SHP77 (cell line): ENCODE results near the gene ZNF722.
"Not testable (repeated sequence)": the region's sequence is repeated elsewhere in the genome, so short reads cannot be mapped to it uniquely, and the experiment has no call there.

Experiments used
- DNase-seq, 2 experiments: peaks; one replicate each; lab custom pipeline; 2025; lab: John Stamatoyannopoulos, UW

ZNF722 gene

DNA sequence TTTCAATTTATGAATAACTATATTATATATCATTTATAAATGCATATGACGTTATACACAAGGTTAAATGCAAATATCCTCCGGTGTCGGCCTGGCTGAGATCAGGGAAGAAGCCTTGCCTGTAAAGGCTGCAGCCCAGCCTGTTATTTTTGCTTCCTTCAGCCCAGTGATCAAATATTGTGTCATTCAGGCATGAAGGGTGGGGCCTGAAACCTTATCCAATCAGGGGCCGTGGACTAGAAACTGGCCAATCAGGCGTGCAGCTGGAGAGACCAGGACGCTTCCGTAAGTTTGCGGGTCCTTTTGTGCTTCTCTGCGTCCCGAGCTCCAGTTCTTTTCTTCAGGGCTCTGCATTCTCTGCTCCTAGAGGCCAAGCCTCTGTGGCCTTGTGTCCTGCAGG, at the start of gene ZNF722:
Gene ZNF722 (plus strand): TSS at position 301 of the 400 bp plus-strand sequence. CDS start 113 bp downstream, outside the sequence.
- peak; percentile 51 to 69 for DNase-seq

DNA sequence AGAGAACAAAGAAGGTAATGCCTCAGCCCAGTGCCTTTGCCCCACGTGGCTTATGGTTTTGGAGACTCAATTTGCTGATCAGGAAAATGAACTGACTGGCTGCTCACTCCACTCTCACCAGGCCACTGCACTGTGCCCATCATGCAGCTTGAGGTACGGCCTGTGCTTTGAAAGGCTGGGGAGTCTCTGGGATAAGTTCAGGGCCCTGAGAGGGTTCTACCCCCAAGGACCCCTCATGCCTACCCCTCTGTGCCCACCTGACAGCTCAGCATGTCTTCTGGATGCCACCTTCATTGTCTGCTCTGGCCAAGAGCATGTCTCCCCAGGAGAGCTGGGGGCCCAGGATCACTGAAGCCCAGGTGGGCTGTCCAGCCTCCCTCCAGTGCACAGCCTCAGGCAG, 45.5 kb upstream of the ZNF722 start:
- DNase-seq: no peak

DNA sequence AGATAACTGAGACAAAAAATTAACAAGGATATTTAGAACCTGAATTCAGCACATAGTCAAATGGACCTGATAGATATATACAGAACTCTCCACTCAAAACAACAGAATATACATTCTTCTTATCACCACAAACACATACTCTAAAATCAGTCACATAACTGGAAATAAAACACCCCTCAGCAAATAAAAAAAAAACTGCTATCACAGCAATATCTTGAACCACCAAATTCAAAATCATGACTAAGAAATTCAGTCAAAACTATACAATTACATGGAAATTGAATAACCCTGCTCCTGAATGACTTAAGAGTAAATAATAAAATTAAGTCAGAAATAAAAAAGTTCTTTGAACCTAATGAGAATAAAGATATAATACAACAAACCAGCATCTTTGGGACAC, 30.0 kb upstream of the ZNF722 start:
- DNase-seq: no peak

DNA sequence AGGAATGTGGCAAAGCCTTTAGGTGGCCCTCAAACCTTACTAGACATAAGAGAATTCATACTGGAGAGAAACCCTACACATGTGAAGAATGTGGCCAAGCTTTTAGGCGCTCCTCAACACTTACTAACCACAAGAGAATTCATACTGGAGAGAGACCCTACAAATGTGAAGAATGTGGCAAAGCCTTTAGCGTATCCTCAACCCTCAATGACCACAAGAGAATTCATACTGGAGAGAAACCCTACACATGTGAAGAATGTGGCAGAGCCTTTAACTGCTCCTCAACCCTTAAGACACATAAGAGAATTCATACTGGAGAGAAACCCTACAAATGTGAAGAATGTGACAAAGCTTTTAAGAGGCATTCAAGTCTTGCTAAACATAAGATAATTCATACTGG, 16.8 kb downstream of the ZNF722 start:
- not testable (repeated sequence) for DNase-seq

DNA sequence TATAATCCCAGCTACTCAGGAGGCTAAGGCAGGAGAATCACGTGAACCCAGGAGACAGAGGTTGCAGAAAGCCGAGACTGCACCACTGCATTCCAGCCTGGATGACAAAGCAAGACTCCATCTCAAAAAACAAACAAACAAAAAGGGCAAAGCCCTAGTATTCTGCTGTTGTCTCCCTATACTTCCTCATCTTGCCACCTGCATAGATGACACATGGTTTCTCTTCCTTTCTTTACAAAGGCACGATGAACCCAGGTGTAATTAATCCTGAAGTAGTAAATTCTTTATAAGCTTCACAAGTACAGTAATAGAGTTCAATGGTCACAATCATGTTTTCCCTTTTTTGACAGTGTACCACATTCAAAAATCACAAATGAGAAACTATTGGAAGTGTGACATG, 36.7 kb downstream of the ZNF722 start:
- DNase-seq: no peak

DNA sequence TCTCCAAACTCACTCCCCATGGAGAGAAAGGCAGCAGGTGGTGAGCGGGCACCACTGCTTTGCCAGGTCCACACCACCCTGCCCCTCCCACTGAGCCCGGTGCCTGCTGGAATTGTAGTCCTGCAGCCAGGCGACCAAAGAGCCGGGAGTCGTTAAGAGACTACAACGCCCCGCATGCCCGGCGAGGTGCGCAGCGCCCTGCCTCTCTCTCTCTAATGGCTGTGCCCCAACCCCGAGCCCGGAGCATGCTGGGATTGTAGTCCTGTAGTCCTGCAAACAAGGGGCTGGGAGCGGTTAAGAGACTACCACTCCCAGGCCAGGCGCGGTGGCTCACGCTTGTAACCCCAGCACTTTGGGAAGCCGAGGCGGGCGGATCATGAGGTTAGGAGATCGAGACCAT, 38.4 kb downstream of the ZNF722 start:
- no peak for DNase-seq

DNA sequence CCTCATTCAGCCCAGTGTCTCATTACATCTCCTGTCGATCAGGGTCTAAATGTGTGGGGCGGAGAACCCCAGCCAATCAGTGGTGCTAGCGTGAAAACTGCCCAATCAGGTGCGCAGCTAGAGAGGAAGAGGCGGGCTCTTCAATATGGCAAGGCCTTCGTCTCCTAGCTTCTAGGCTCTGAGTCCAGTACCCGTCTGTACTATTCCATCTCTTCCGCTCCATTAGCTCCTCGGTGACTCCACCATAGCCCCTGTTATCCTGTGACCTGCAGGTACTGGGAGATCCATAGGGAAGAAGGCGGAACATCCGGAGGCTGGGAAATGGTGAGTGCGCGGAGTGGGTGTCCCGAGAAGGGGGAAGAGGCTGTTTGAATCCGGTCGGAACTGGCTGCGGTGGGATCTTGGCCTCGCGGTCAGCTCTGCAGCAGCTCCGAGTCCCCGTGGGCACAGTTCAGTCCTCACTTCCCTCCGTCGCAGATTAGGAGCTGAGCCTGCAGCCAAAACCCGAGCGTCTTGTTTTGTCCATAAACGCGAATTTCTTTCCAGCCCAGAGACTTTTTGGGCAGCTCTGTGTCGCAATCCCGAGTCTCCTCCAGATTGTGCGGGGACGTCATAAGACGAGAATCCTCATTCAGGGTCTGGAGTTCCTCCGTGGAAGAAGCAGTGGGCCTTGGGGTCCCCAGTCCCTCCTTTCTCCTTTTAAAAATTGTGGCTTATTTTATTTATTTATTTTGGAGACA, 46.8 kb downstream of the ZNF722 start, which contains the start of gene ZNF727:
Gene ZNF727 (plus strand): TSS at position 134 of the 740 bp plus-strand sequence. CDS start 188 bp downstream, at position 322.
- peak; percentile 94 to 98 for DNase-seq

DNA sequence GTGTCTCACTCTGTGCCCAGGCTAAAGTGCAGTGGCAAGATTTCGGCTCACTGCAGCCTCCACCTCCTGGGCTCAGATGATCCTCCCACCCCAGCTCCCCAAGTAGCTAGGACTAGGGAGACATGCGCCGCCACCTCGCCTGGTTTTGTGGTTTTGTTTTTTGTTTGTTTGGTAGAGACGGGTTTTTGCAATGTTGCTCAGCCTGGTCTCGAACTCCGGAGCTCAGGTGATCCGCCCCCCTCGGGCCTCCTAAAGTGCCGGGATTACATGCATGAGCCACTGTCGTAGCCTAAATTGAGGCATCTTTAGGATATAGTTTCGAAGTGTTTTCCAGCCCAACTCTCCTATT, 47.4 kb downstream of the ZNF722 start:
- DNase-seq: no peak
